ENCODE results near the gene SEC61A1. TPM values are rescaled to one million over a fixed set of nuclear protein-coding genes. Genes with fewer than 3 reads are reported as not detected.
A peak's percentile ranks its signal among the peaks of the same experiment; 100 is the strongest.

The SEC61A1 gene
- total RNA-seq, 3 donors from 2014 or later (not counting 1 experiment from before 2014, with no cell fraction given) = 143 to 172 (median 148) TPM

- no peak for TF ChIP-seq CTCF (IDR thresholded peaks at IDR 0.05)
- intact Hi-C loops (cut with micrococcal nuclease) = no loop called here
- Mint-ChIP-seq H3K36me3 (no peaks in the 10 kb centered on the region), H3K27me3 (ENCODE audit: low read depth in 2 of 2) (peaks cover 19% of the 10 kb centered on the region in 2 donors), H3K27ac (no peak overlapping the region), H3K9me3 (no peaks in the 10 kb centered on the region), H3K4me1 (no peaks in the 10 kb centered on the region), H3K4me3 (no peak overlapping the region)
- Histone ChIP-seq H3K4me1 (ENCODE audit: control insufficient read depth, insufficient read depth, low read length) (no peaks in the 10 kb centered on the region), H3K9me3 (ENCODE audit: control insufficient read depth, insufficient read depth, low read length) (no peaks in the 10 kb centered on the region), H3K36me3 (ENCODE audit: control insufficient read depth, insufficient read depth, low read length) (no peaks in the 10 kb centered on the region), H3K27me3 (ENCODE audit: control insufficient read depth, insufficient read depth, low read length) (peaks cover 3% of the 10 kb centered on the region), H3K4me3 (ENCODE audit: low read length) (no peak overlapping the region), H3K27ac (ENCODE audit: low read length) (no peak overlapping the region)
- DNase-seq (no peak), ATAC-seq (no peak)
- 57% methylated on average over 1 of the region's 1 CpG for WGBS (ENCODE audit: insufficient coverage)
Observed at GRCh38 chr3:128041344-128041743, 10.9 kb upstream of the SEC61A1 start.

GRCh38 chr3:128050597-128050996 is 1.6 kb upstream of the SEC61A1 start:
- Mint-ChIP-seq H3K4me1 (peaks cover 42% of the 10 kb centered on the region in 2 donors), H3K4me3 (peak overlapping the region; percentile 98), H3K36me3 (no peaks in the 10 kb centered on the region), H3K27ac (no peak overlapping the region), H3K9me3 (no peaks in the 10 kb centered on the region), H3K27me3 (ENCODE audit: low read depth in 2 of 2) (peaks cover 11 to 15% of the 10 kb centered on the region in 2 donors)
- H3K4me3 ChIP-seq (ENCODE audit: low read length) = no peak overlapping the region
- H3K27ac ChIP-seq (ENCODE audit: low read length) = no peak overlapping the region
- intact Hi-C loops (cut with micrococcal nuclease) = loop anchor here (5.0 kb wide), 1 partner anchor 102 kb away; the partner anchor contains the start of gene EEFSEC
- no peak for DNase-seq
- no peak for TF ChIP-seq CTCF (IDR thresholded peaks at IDR 0.05)
- peaks cover 19% of the 10 kb centered on the region for H3K4me1 ChIP-seq (ENCODE audit: control insufficient read depth, insufficient read depth, low read length)
- H3K9me3 ChIP-seq (ENCODE audit: control insufficient read depth, insufficient read depth, low read length) = no peaks in the 10 kb centered on the region
- no peak for ATAC-seq
- H3K36me3 ChIP-seq (ENCODE audit: control insufficient read depth, insufficient read depth, low read length) = peaks cover 12% of the 10 kb centered on the region
- 98% methylated on average over 2 of the region's 3 CpGs for WGBS (ENCODE audit: insufficient coverage)
- no peaks in the 10 kb centered on the region for H3K27me3 ChIP-seq (ENCODE audit: control insufficient read depth, insufficient read depth, low read length)

- Mint-ChIP-seq H3K36me3 (no peaks in the 10 kb centered on the region), H3K27ac (peak overlapping the region; percentile 93 to 96), H3K9me3 (no peaks in the 10 kb centered on the region), H3K27me3 (ENCODE audit: low read depth in 2 of 2) (peaks cover 5 to 8% of the 10 kb centered on the region in 2 donors), H3K4me1 (peaks cover 45 to 48% of the 10 kb centered on the region in 2 donors), H3K4me3 (peak overlapping the region; percentile 98)
- intact Hi-C loops (cut with micrococcal nuclease) = loop anchor here (5.0 kb wide), 1 partner anchor 101 kb away; the partner anchor contains the start of gene EEFSEC
- no peak for TF ChIP-seq CTCF (IDR thresholded peaks at IDR 0.05)
- Histone ChIP-seq H3K27ac (ENCODE audit: low read length) (peak overlapping the region; percentile 81), H3K27me3 (ENCODE audit: control insufficient read depth, insufficient read depth, low read length) (no peaks in the 10 kb centered on the region), H3K4me1 (ENCODE audit: control insufficient read depth, insufficient read depth, low read length) (peaks cover 19% of the 10 kb centered on the region), H3K36me3 (ENCODE audit: control insufficient read depth, insufficient read depth, low read length) (peaks cover 18% of the 10 kb centered on the region), H3K9me3 (ENCODE audit: control insufficient read depth, insufficient read depth, low read length) (no peaks in the 10 kb centered on the region), H3K4me3 (ENCODE audit: low read length) (peak overlapping the region; percentile 98)
- DNase-seq (no peak), ATAC-seq (no peak)
- WGBS (ENCODE audit: insufficient coverage) = 13% methylated on average over 10 of the region's 10 CpGs
Observed at GRCh38 chr3:128051459-128051836, 789 bp upstream of the SEC61A1 start.
